Astrocyte (in vitro differentiated cells and primary cell): ENCODE results near the gene SYT17.

Experiments
- CTCF ChIP-seq: IDR thresholded peaks from 2 replicates; pipeline ENCODE4 v1.5.1; 2011; ENCODE audit warnings: low read depth, mild to moderate bottlenecking, inconsistent platforms, low read length, moderate library complexity; ENCODE audit not compliant: insufficient read depth
- EZH2 ChIP-seq: IDR thresholded peaks from 2 replicates; pipeline ENCODE4 v1.6.1; 2012; ENCODE audit warnings: mild to moderate bottlenecking, low read length, inconsistent platforms; ENCODE audit not compliant: insufficient read depth

- TF ChIP-seq CTCF (no peak), EZH2 (no peak)
Measured at GRCh38 chr16:19170043-19170655, 2.1 kb downstream of the SYT17 start.
